ENCODE data around the gene UBE3C. TPM values are rescaled to one million over a fixed set of nuclear protein-coding genes. Genes with fewer than 3 reads are reported as not detected.

Gene UBE3C
- total and polyA plus RNA-seq, 8 donors: 13.5 to 162 (median 64.8) TPM

- Histone ChIP-seq H3K27me3 (no peaks in the 10 kb centered on the region), H3K4me3 (no peak overlapping the region), H3K4me1 (peaks cover 5 to 33% (median 22%) of the 10 kb centered on the region in 4 donors), H3K27ac (no peak overlapping the region), H3K36me3 (peaks cover 0 to 25% (median 17%) of the 10 kb centered on the region in 4 donors), H3K9me3 (no peaks in the 10 kb centered on the region)
- WGBS, 5 donors: 71 to 89% (median 80%) methylated on average over 1 of the region's 1 CpG
- intact Hi-C loops (cut with DNase I; ENCODE audit: low total_unique reads): no loop called here
- TF ChIP-seq EP300 (IDR thresholded peaks at IDR 0.05) (no peak), POLR2A (IDR thresholded peaks at IDR 0.05) (no peak), CTCF (IDR thresholded peaks at IDR 0.05) (no peak)
- DNase-seq: no peak
Observed at GRCh38 chr7:157160433-157160832, 21.7 kb downstream of the UBE3C start.

- Histone ChIP-seq H3K27ac (no peak overlapping the region), H3K4me3 (no peak overlapping the region), H3K4me1 (no peaks in the 10 kb centered on the region), H3K36me3 (peaks cover 16 to 80% (median 70%) of the 10 kb centered on the region in 4 donors), H3K9me3 (peaks cover 0 to 4% (median 2%) of the 10 kb centered on the region in 4 donors), H3K27me3 (no peaks in the 10 kb centered on the region)
- no peak for DNase-seq
- TF ChIP-seq POLR2A (IDR thresholded peaks at IDR 0.05): no peak
- no peak for TF ChIP-seq POLR2AphosphoS5 (IDR thresholded peaks at IDR 0.05)
- TF ChIP-seq EP300 (IDR thresholded peaks at IDR 0.05): no peak
- no peak for TF ChIP-seq CTCF (IDR thresholded peaks at IDR 0.05)
- intact Hi-C loops (cut with DNase I; ENCODE audit: low total_unique reads): no loop called here
- 50 to 72% (median 57%) methylated on average over 1 of the region's 1 CpG for WGBS, 5 donors
Observed at GRCh38 chr7:157165987-157166386, 27.3 kb downstream of the UBE3C start.

GRCh38 chr7:157168571-157168970 is 29.8 kb downstream of the UBE3C start:
- Histone ChIP-seq H3K9me3 (peaks cover 0 to 4% (median 2%) of the 10 kb centered on the region in 4 donors), H3K27ac (no peak overlapping the region), H3K4me3 (no peak overlapping the region), H3K36me3 (peaks cover 28 to 95% (median 92%) of the 10 kb centered on the region in 4 donors), H3K4me1 (no peaks in the 10 kb centered on the region), H3K27me3 (no peaks in the 10 kb centered on the region)
- intact Hi-C loops (cut with DNase I; ENCODE audit: low total_unique reads): no loop called here
- no peak for DNase-seq
- no peak for TF ChIP-seq POLR2A (IDR thresholded peaks at IDR 0.05)
- no peak for TF ChIP-seq POLR2AphosphoS5 (IDR thresholded peaks at IDR 0.05)
- TF ChIP-seq CTCF (IDR thresholded peaks at IDR 0.05): no peak
- no peak for TF ChIP-seq EP300 (IDR thresholded peaks at IDR 0.05)
- 95 to 98% (median 97%) methylated on average over 5 of the region's 5 CpGs for WGBS, 5 donors

- intact Hi-C loops (cut with DNase I; ENCODE audit: low total_unique reads): no loop called here
- Histone ChIP-seq H3K4me3 (no peak overlapping the region), H3K36me3 (peaks cover 40 to 100% (median 99%) of the 10 kb centered on the region in 4 donors), H3K27me3 (no peaks in the 10 kb centered on the region), H3K27ac (no peak overlapping the region), H3K9me3 (no peaks in the 10 kb centered on the region), H3K4me1 (no peaks in the 10 kb centered on the region)
- WGBS, 5 donors: 89 to 96% (median 94%) methylated on average over 4 of the region's 4 CpGs
- no peak for TF ChIP-seq EP300 (IDR thresholded peaks at IDR 0.05)
- TF ChIP-seq POLR2A (IDR thresholded peaks at IDR 0.05): no peak
- no peak for TF ChIP-seq CTCF (IDR thresholded peaks at IDR 0.05)
- TF ChIP-seq POLR2AphosphoS5 (IDR thresholded peaks at IDR 0.05): no peak
- DNase-seq: no peak
Observed at GRCh38 chr7:157176771-157177170, 38.0 kb downstream of the UBE3C start.
